ENCODE data around the gene LCN12. TPM values are rescaled to one million over a fixed set of nuclear protein-coding genes. Genes with fewer than 3 reads are reported as not detected.

The LCN12 gene
- total RNA-seq, 1 donor from 2014 or later = 2.6 TPM

- H3K27ac ChIP-seq = no peak overlapping the region
- H3K36me3 ChIP-seq = no peaks in the 10 kb centered on the region
- ATAC-seq (peak; percentile 3), DNase-seq (no peak)
- no peak overlapping the region for H3K4me3 ChIP-seq
- H3K27me3 ChIP-seq = no peaks in the 10 kb centered on the region
- intact Hi-C loops (cut with DNase I) = no loop called here
- no peak for TF ChIP-seq CTCF (IDR thresholded peaks at IDR 0.05)
- H3K4me1 ChIP-seq = peaks cover 12% of the 10 kb centered on the region
- H3K9me3 ChIP-seq = no peaks in the 10 kb centered on the region
Measured at GRCh38 chr9:136969150-136969549, 17.1 kb downstream of the LCN12 start.

GRCh38 chr9:136969774-136970173, 17.7 kb downstream of the LCN12 start:
- DNase-seq = no peak
- H3K27ac ChIP-seq = no peak overlapping the region
- no peaks in the 10 kb centered on the region for H3K9me3 ChIP-seq
- no peak for ATAC-seq
- no peaks in the 10 kb centered on the region for H3K27me3 ChIP-seq
- TF ChIP-seq CTCF (IDR thresholded peaks at IDR 0.05) = no peak
- intact Hi-C loops (cut with DNase I) = no loop called here
- H3K4me3 ChIP-seq = no peak overlapping the region
- peaks cover 6% of the 10 kb centered on the region for H3K4me1 ChIP-seq
- no peaks in the 10 kb centered on the region for H3K36me3 ChIP-seq

- no peaks in the 10 kb centered on the region for H3K36me3 ChIP-seq
- H3K27ac ChIP-seq = no peak overlapping the region
- ATAC-seq (no peak), DNase-seq (no peak)
- H3K9me3 ChIP-seq = no peaks in the 10 kb centered on the region
- intact Hi-C loops (cut with DNase I) = no loop called here
- H3K27me3 ChIP-seq = no peaks in the 10 kb centered on the region
- H3K4me1 ChIP-seq = peaks cover 10% of the 10 kb centered on the region
- TF ChIP-seq CTCF (IDR thresholded peaks at IDR 0.05) = no peak
- no peak overlapping the region for H3K4me3 ChIP-seq
Measured at GRCh38 chr9:136970361-136970760, 18.3 kb downstream of the LCN12 start.

- Histone ChIP-seq H3K4me3 (no peak overlapping the region), H3K4me1 (peaks cover 17% of the 10 kb centered on the region), H3K9me3 (no peaks in the 10 kb centered on the region), H3K27ac (no peak overlapping the region), H3K36me3 (no peaks in the 10 kb centered on the region), H3K27me3 (no peaks in the 10 kb centered on the region)
- intact Hi-C loops (cut with DNase I) = no loop called here
- DNase-seq = no peak
- ATAC-seq = no peak
- no peak for TF ChIP-seq CTCF (IDR thresholded peaks at IDR 0.05)
Measured at GRCh38 chr9:136971746-136972145, 19.7 kb downstream of the LCN12 start.

- Histone ChIP-seq H3K27me3 (no peaks in the 10 kb centered on the region), H3K9me3 (no peaks in the 10 kb centered on the region), H3K36me3 (no peaks in the 10 kb centered on the region), H3K4me1 (peaks cover 22% of the 10 kb centered on the region), H3K4me3 (no peak overlapping the region), H3K27ac (no peak overlapping the region)
- DNase-seq (no peak), ATAC-seq (no peak)
- intact Hi-C loops (cut with DNase I) = no loop called here
- TF ChIP-seq CTCF (IDR thresholded peaks at IDR 0.05) = no peak
Measured at GRCh38 chr9:136972335-136972734, 20.3 kb downstream of the LCN12 start.

- Histone ChIP-seq H3K4me3 (no peak overlapping the region), H3K27ac (no peak overlapping the region), H3K4me1 (peaks cover 26% of the 10 kb centered on the region), H3K27me3 (no peaks in the 10 kb centered on the region), H3K9me3 (no peaks in the 10 kb centered on the region), H3K36me3 (no peaks in the 10 kb centered on the region)
- no peak for TF ChIP-seq CTCF (IDR thresholded peaks at IDR 0.05)
- ATAC-seq (no peak), DNase-seq (no peak)
- intact Hi-C loops (cut with DNase I) = no loop called here
Measured at GRCh38 chr9:136972743-136973142, 20.7 kb downstream of the LCN12 start.
